CD14-positive monocyte (primary cell): ENCODE data around the gene SLX9. TPM values are rescaled to one million over a fixed set of nuclear protein-coding genes. Genes with fewer than 3 reads are reported as not detected.

ENCODE experiments used
- DNase-seq, 3 donors: peaks; one replicate each; pipeline ENCODE4 v3.0.0-alpha.2; 2011 to 2022
- H2AFZ ChIP-seq: 2 replicates; pipeline ENCODE4 v1.6.0; 2012; ENCODE audit warnings: mild to moderate bottlenecking, low read depth, low read length, inconsistent platforms; ENCODE audit not compliant: insufficient read depth, poor library complexity, severe bottlenecking
- H3K27ac ChIP-seq, 2 donors: 1 replicate in 1 of 2; 2 replicates in 1 of 2; pipeline ENCODE4 v1.5.1; 2012 to 2013; ENCODE audit warnings: low read length in 2 of 2, control low read depth in 1 of 2, inconsistent platforms in 1 of 2, low read depth in 1 of 2, mild to moderate bottlenecking in 1 of 2
- H3K27me3 ChIP-seq, 2 donors: one replicate each; pipeline versions ENCODE4 v1.6.0 to v1.6.1; 2011 to 2013; ENCODE audit warnings: low read length in 2 of 2; ENCODE audit not compliant: control insufficient read depth in 2 of 2, insufficient read depth in 2 of 2
- H3K36me3 ChIP-seq, 2 donors: replicated peaks in 1 of 2; 1 replicate in 1 of 2; 2 replicates in 1 of 2; pipeline versions ENCODE4 v1.5.1 to v1.6.1; 2012 to 2013; ENCODE audit warnings: low read length in 2 of 2, control low read depth in 1 of 2, inconsistent platforms in 1 of 2, mild to moderate bottlenecking in 1 of 2; ENCODE audit not compliant: insufficient read depth in 2 of 2, control insufficient read depth in 1 of 2
- H3K4me1 ChIP-seq, 2 donors: 1 replicate in 1 of 2; 2 replicates in 1 of 2; pipeline versions ENCODE4 v1.5.1 to v1.6.1; 2012 to 2013; ENCODE audit warnings: low read length in 2 of 2, control low read depth in 1 of 2, inconsistent platforms in 1 of 2, mild to moderate bottlenecking in 1 of 2, moderate library complexity in 1 of 2; ENCODE audit not compliant: insufficient read depth in 2 of 2, control insufficient read depth in 1 of 2
- H3K4me2 ChIP-seq: replicated peaks from 2 replicates; pipeline ENCODE3; 2012; ENCODE audit warnings: low read length, moderate library complexity, mild to moderate bottlenecking; ENCODE audit not compliant: poor library complexity, severe bottlenecking; ENCODE audit errors: extremely low read depth
- H3K4me3 ChIP-seq, 3 experiments: fragments of 200-600 bp in 1 of 3; sonication (generic) in 1 of 3; replicated peaks in 1 of 3; 1 replicate in 2 of 3; 2 replicates in 1 of 3; pipeline ENCODE4 v1.5.1; 2011 to 2013; ENCODE audit warnings: low read length in 3 of 3, mild to moderate bottlenecking in 3 of 3, control low read depth in 2 of 3, low read depth in 2 of 3, inconsistent platforms in 1 of 3, moderate library complexity in 1 of 3
- H3K79me2 ChIP-seq: 2 replicates; pipeline ENCODE4 v1.6.0; 2012; ENCODE audit warnings: mild to moderate bottlenecking, control low read depth, inconsistent platforms, low read length, moderate library complexity; ENCODE audit not compliant: insufficient read depth
- H3K9ac ChIP-seq: 2 replicates; pipeline ENCODE4 v1.6.0; 2017; ENCODE audit warnings: low read length, mild to moderate bottlenecking; ENCODE audit not compliant: insufficient read depth, poor library complexity, severe bottlenecking
- H3K9me3 ChIP-seq, 2 donors: replicated peaks in 1 of 2; 1 replicate in 1 of 2; 2 replicates in 1 of 2; pipeline versions ENCODE4 v1.5.1 to v1.6.1; 2012 to 2013; ENCODE audit warnings: low read length in 2 of 2, control low read depth in 1 of 2; ENCODE audit not compliant: control insufficient read depth in 1 of 2, insufficient read depth in 1 of 2
- H4K20me1 ChIP-seq: 2 replicates; pipeline ENCODE4 v1.6.0; 2012; ENCODE audit warnings: mild to moderate bottlenecking, low read length, control low read depth, moderate library complexity; ENCODE audit not compliant: insufficient read depth
- H3K27ac Mint-ChIP-seq, 7 donors: one replicate each; pipeline ENCODE4 v1.8.0; 2020; ENCODE audit warnings: mild to moderate bottlenecking in 7 of 7, mixed read lengths in 7 of 7, moderate library complexity in 6 of 7, inconsistent platforms in 2 of 7
- H3K27me3 Mint-ChIP-seq, 3 donors: one replicate each; pipeline ENCODE4 v1.8.0; 2021 to 2022; ENCODE audit warnings: low read depth in 3 of 3, mild to moderate bottlenecking in 3 of 3, mixed read lengths in 3 of 3, moderate library complexity in 3 of 3, inconsistent platforms in 1 of 3
- H3K36me3 Mint-ChIP-seq, 2 donors: one replicate each; pipeline ENCODE4 v1.8.0; 2020; ENCODE audit warnings: mixed read lengths in 2 of 2, inconsistent platforms in 1 of 2, mild to moderate bottlenecking in 1 of 2
- H3K4me1 Mint-ChIP-seq: one replicate; pipeline ENCODE4 v1.8.0; 2020; ENCODE audit warnings: mild to moderate bottlenecking, mixed read lengths
- H3K4me3 Mint-ChIP-seq, 2 donors: one replicate each; pipeline ENCODE4 v1.8.0; 2020; ENCODE audit warnings: mild to moderate bottlenecking in 2 of 2, mixed read lengths in 2 of 2, moderate library complexity in 1 of 2
- H3K9me3 Mint-ChIP-seq, 7 donors: one replicate each; pipeline ENCODE4 v1.8.0; 2020 to 2022; ENCODE audit warnings: mixed read lengths in 7 of 7, mild to moderate bottlenecking in 6 of 7, moderate library complexity in 6 of 7, inconsistent platforms in 2 of 7
- WGBS: methylation state at CpG from one replicate; pipeline ENCODE4 v1.1.5; 2013; ENCODE audit warnings: missing lambda C conversion rate; ENCODE audit not compliant: insufficient coverage; 5-methylcytosine and 5-hydroxymethylcytosine counted together
- intact Hi-C, 2 donors: fragments of 100-400 bp; cut with micrococcal nuclease; formaldehyde crosslinking; loops; one replicate each; pipeline versions ENCODE4 v1.15.0 to v1.15.1; 2023
- polyA plus RNA-seq, 3 donors: library from polyadenylated mRNA; depleted of rRNA in 1 of 3; unstranded in 2 of 3; stranded (reverse) in 1 of 3; fragments of 300-500 nt in 2 of 3; fragments of >200 nt in 1 of 3; fragmentation: Illumina TruSeq in 2 of 3; gene quantifications; 1 replicate in 2 of 3; 2 replicates in 1 of 3; pipeline ENCODE4 v1.2.3, GENCODE V29; 2012 to 2021
- TF ChIP-seq, protein P1 (sequence below): fragments of 200-600 bp; IDR thresholded peaks from one replicate; pipeline ENCODE4 v1.8.0; 2022; ENCODE audit warnings: antibody characterized with exemption, mild to moderate bottlenecking

SLX9 gene
- polyA plus RNA-seq, 3 donors, result 7.5 to 9.0 (median 9.0) TPM

- Histone ChIP-seq H3K4me2 (no peak overlapping the region), H2AFZ (no peak overlapping the region), H4K20me1 (no peaks in the 10 kb centered on the region), H3K27ac (no peak overlapping the region), H3K4me3 (no peak overlapping the region), H3K79me2 (no peaks in the 10 kb centered on the region), H3K9ac (no peak overlapping the region), H3K9me3 (no peaks in the 10 kb centered on the region), H3K27me3 (no peaks in the 10 kb centered on the region), H3K4me1 (no peaks in the 10 kb centered on the region), H3K36me3 (no peaks in the 10 kb centered on the region)
- intact Hi-C loops, result no loop called here
- no peak for DNase-seq
- no peak overlapping the region for H3K4me3 Mint-ChIP-seq
- no peaks in the 10 kb centered on the region for H3K4me1 Mint-ChIP-seq
- H3K27ac Mint-ChIP-seq, result no peak overlapping the region
- H3K9me3 Mint-ChIP-seq, result no peaks in the 10 kb centered on the region
- TF ChIP-seq, protein P1, sequence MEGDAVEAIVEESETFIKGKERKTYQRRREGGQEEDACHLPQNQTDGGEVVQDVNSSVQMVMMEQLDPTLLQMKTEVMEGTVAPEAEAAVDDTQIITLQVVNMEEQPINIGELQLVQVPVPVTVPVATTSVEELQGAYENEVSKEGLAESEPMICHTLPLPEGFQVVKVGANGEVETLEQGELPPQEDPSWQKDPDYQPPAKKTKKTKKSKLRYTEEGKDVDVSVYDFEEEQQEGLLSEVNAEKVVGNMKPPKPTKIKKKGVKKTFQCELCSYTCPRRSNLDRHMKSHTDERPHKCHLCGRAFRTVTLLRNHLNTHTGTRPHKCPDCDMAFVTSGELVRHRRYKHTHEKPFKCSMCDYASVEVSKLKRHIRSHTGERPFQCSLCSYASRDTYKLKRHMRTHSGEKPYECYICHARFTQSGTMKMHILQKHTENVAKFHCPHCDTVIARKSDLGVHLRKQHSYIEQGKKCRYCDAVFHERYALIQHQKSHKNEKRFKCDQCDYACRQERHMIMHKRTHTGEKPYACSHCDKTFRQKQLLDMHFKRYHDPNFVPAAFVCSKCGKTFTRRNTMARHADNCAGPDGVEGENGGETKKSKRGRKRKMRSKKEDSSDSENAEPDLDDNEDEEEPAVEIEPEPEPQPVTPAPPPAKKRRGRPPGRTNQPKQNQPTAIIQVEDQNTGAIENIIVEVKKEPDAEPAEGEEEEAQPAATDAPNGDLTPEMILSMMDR, result no peak
- WGBS, result 77% methylated on average over 31 of the region's 37 CpGs
- H3K36me3 Mint-ChIP-seq, result no peaks in the 10 kb centered on the region
- peaks cover 0 to 6% (median 3%) of the 10 kb centered on the region in 3 donors for H3K27me3 Mint-ChIP-seq
These were observed 48.2 kb downstream of the SLX9 start for GRCh38 chr21:44987886-44988606.

DNA sequence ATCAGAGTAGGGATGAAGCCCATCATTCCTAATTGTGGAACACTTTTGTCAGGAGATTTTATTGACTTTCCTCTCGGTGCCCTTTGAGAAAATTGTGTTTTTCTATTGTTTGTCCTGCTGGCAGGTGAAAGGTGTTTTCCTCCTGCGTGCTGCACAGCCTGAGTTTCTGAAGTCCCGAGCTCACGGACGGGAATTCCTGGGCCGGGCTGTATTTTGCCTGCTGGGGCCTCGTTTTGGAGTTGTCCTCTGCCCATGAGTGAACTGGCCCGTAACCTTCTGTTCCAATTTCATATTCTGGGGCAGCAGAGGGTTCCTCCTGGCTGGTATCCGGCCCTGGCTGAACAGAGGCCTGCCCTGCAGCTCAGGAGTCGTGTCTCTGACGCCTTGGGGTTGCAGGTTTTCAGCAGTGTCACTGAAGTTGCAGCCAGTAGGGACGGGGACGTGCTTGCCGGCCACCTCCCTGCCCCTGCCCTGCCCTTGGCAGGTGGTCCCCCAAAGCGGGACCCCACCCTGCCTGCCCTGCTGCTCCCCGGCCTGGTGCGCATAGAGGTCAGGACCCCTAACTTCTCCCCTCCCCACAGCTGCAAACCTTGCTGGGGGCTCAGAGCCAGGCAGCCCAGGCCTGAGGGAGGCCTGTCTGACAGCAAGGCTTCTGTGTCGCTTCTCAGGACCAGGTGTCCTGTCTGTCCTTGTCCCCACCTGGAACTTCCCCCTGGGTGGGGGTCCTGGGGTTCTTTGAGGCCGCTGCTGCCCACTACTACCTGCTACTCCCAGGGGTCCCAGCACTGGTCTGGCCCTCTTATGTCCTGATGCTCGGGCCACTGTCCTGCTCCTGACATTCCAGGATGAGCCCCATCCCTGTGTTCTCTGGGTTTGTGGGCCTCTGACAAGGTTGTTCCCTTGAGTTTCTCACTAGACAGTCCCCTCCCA is 49.0 kb downstream of the SLX9 start:
- Histone ChIP-seq H3K9me3 (no peaks in the 10 kb centered on the region), H3K4me1 (no peaks in the 10 kb centered on the region), H3K79me2 (no peaks in the 10 kb centered on the region), H3K9ac (no peak overlapping the region), H3K36me3 (no peaks in the 10 kb centered on the region), H3K27ac (no peak overlapping the region), H4K20me1 (no peaks in the 10 kb centered on the region), H3K4me2 (no peak overlapping the region), H2AFZ (no peak overlapping the region), H3K4me3 (no peak overlapping the region), H3K27me3 (no peaks in the 10 kb centered on the region)
- Mint-ChIP-seq H3K27ac (no peak overlapping the region), H3K9me3 (no peaks in the 10 kb centered on the region), H3K36me3 (no peaks in the 10 kb centered on the region), H3K4me1 (no peaks in the 10 kb centered on the region), H3K27me3 (peaks cover 0 to 7% (median 3%) of the 10 kb centered on the region in 3 donors), H3K4me3 (no peak overlapping the region)
- no peak for DNase-seq
- intact Hi-C loops, result no loop called here
- TF ChIP-seq, protein P1, result no peak
- WGBS, result 94% methylated on average over 15 of the region's 20 CpGs
